Keratinocyte (primary cell): ENCODE results near the gene GAP43. TPM values are rescaled to one million over a fixed set of nuclear protein-coding genes. Genes with fewer than 3 reads are reported as not detected.

ENCODE experiments used
- DNase-seq: peaks from one replicate; pipeline ENCODE4 v3.0.0-alpha.2; 2011; ENCODE audit warnings: low read depth, missing footprints, low spot score
- FAIRE-seq: peaks from 2 replicates; lab custom pipeline; 2011; peaks lifted over from hg19 to GRCh38; lab: Jason Lieb, UNC
- H2AFZ ChIP-seq: 2 replicates; pipeline ENCODE4 v1.6.0; 2012; ENCODE audit warnings: low read length, control low read depth, inconsistent platforms; ENCODE audit not compliant: control insufficient read depth
- H3K27ac ChIP-seq: 2 replicates; pipeline ENCODE4 v1.5.1; 2011; ENCODE audit warnings: low read length; ENCODE audit not compliant: control insufficient read depth, insufficient read depth
- H3K27me3 ChIP-seq: 3 replicates; pipeline ENCODE4 v1.6.0; 2011; ENCODE audit warnings: low read length; ENCODE audit not compliant: control insufficient read depth, insufficient read depth; ENCODE audit errors: extremely low read depth
- H3K36me3 ChIP-seq, 2 experiments: 2 replicates in 1 of 2; 3 replicates in 1 of 2; pipeline ENCODE4 v1.5.1; 2011; ENCODE audit warnings: low read length in 2 of 2, mild to moderate bottlenecking in 1 of 2; ENCODE audit not compliant: control insufficient read depth in 2 of 2, insufficient read depth in 2 of 2; ENCODE audit errors: extremely low read depth in 1 of 2
- H3K4me1 ChIP-seq: 3 replicates; pipeline ENCODE4 v1.5.1; 2011; ENCODE audit warnings: low read length; ENCODE audit not compliant: control insufficient read depth, insufficient read depth; ENCODE audit errors: extremely low read depth
- H3K4me2 ChIP-seq: 3 replicates; pipeline ENCODE4 v1.6.0; 2011; ENCODE audit warnings: low read depth, low read length; ENCODE audit not compliant: control insufficient read depth, insufficient read depth; ENCODE audit errors: extremely low read depth
- H3K4me3 ChIP-seq, 3 experiments: fragments of 200-600 bp in 1 of 3; sonication (generic) in 1 of 3; 2 replicates in 2 of 3; 3 replicates in 1 of 3; pipeline ENCODE4 v1.5.1; 2011 to 2016; ENCODE audit warnings: low read length in 3 of 3, mild to moderate bottlenecking in 3 of 3, control low read depth in 2 of 3, inconsistent platforms in 1 of 3, low read depth in 1 of 3, mixed read lengths in 1 of 3, mixed run types in 1 of 3, moderate library complexity in 1 of 3; ENCODE audit not compliant: control insufficient read depth in 2 of 3, insufficient read depth in 2 of 3; ENCODE audit errors: extremely low read depth in 1 of 3
- H3K79me2 ChIP-seq: 2 replicates; pipeline ENCODE4 v1.6.0; 2012; ENCODE audit warnings: low read length; ENCODE audit not compliant: control insufficient read depth, insufficient read depth
- H3K9ac ChIP-seq: 3 replicates; pipeline ENCODE4 v1.6.0; 2011; ENCODE audit warnings: low read length; ENCODE audit not compliant: control insufficient read depth, insufficient read depth; ENCODE audit errors: extremely low read depth
- H3K9me1 ChIP-seq: 3 replicates; pipeline ENCODE4 v1.6.0; 2011; ENCODE audit warnings: low read length; ENCODE audit not compliant: control insufficient read depth, insufficient read depth; ENCODE audit errors: extremely low read depth
- H3K9me3 ChIP-seq: 2 replicates; pipeline ENCODE4 v1.5.1; 2012; ENCODE audit warnings: low read depth, low read length; ENCODE audit not compliant: control insufficient read depth
- H4K20me1 ChIP-seq: 3 replicates; pipeline ENCODE4 v1.6.0; 2011; ENCODE audit warnings: low read length; ENCODE audit not compliant: control insufficient read depth, insufficient read depth; ENCODE audit errors: extremely low read depth
- CTCF ChIP-seq, 3 experiments: IDR thresholded peaks in 1 of 3; conservative IDR thresholded peaks in 1 of 3; optimal IDR thresholded peaks in 1 of 3; 2 replicates in 2 of 3; 3 replicates in 1 of 3; pipeline versions ENCODE3 to v1.5.1; 2011; ENCODE audit warnings: low read length in 3 of 3, mild to moderate bottlenecking in 3 of 3, moderate library complexity in 2 of 3, control low read depth in 1 of 3, inconsistent platforms in 1 of 3; ENCODE audit not compliant: insufficient read depth in 2 of 3; ENCODE audit errors: extremely low read depth in 1 of 3
- EZH2 ChIP-seq: IDR thresholded peaks from one replicate; pipeline ENCODE4 v1.6.1; 2012; ENCODE audit warnings: inconsistent platforms, mild to moderate bottlenecking, low read length, moderate library complexity
- dilution Hi-C: fragments of 300-500 bp; cut with MboI; formaldehyde crosslinking; loops from one replicate; pipeline ENCODE4 v1.7.0; 2020; ENCODE audit warnings: low sequenced_read_pairs; ENCODE audit not compliant: extremely low pct_ligation_motif_present
- polyA plus RNA-seq, 5 experiments: library from polyadenylated mRNA; depleted of rRNA in 3 of 5; stranded (reverse) in 3 of 5; stranded (forward) in 1 of 5; unstranded in 1 of 5; fragments of >200 nt; gene quantifications; 1 replicate in 1 of 5; 2 replicates in 3 of 5; 3 replicates in 1 of 5; pipeline versions ENCODE4 v1.2.1 to v1.2.3, GENCODE V29; 2011 to 2012; ENCODE audit warnings: missing spikeins in 2 of 5, low read depth in 1 of 5, low replicate concordance in 1 of 5

GAP43 gene
- polyA plus RNA-seq, 1 donor (not counting 4 experiments of a cell fraction or from before 2014, with no cell fraction given) = not detected

GRCh38 chr3:115628075-115628412, 4.7 kb downstream of the GAP43 start:
- no peak for DNase-seq
- H3K9me1 ChIP-seq = no peaks in the 10 kb centered on the region
- no peaks in the 10 kb centered on the region for H4K20me1 ChIP-seq
- H3K4me1 ChIP-seq = peaks cover 3% of the 10 kb centered on the region
- no peak overlapping the region for H3K27ac ChIP-seq
- H3K9ac ChIP-seq = no peak overlapping the region
- dilution Hi-C loops = no loop called here
- no peaks in the 10 kb centered on the region for H3K36me3 ChIP-seq
- no peaks in the 10 kb centered on the region for H3K9me3 ChIP-seq
- no peak overlapping the region for H2AFZ ChIP-seq
- H3K79me2 ChIP-seq = no peaks in the 10 kb centered on the region
- peaks cover 38% of the 10 kb centered on the region for H3K27me3 ChIP-seq
- TF ChIP-seq EZH2 = no peak
- no peak for TF ChIP-seq CTCF (optimal IDR thresholded peaks at IDR 0.05 in 1 of 3, IDR thresholded peaks at IDR 0.05 in 1 of 3, conservative IDR thresholded peaks at IDR 0.05 in 1 of 3; ENCODE audit: extremely low read depth in 1 of 3, insufficient read depth in 2 of 3, low read length in 3 of 3)
- H3K4me3 ChIP-seq = no peak overlapping the region
- H3K4me2 ChIP-seq = no peak overlapping the region
- no peak for FAIRE-seq

GRCh38 chr3:115630850-115631249, 7.5 kb downstream of the GAP43 start:
- H3K9me1 ChIP-seq = no peaks in the 10 kb centered on the region
- TF ChIP-seq EZH2 (no peak), CTCF (optimal IDR thresholded peaks at IDR 0.05 in 1 of 3, IDR thresholded peaks at IDR 0.05 in 1 of 3, conservative IDR thresholded peaks at IDR 0.05 in 1 of 3; ENCODE audit: extremely low read depth in 1 of 3, insufficient read depth in 2 of 3, low read length in 3 of 3) (no peak)
- H3K27me3 ChIP-seq = peaks cover 12% of the 10 kb centered on the region
- H3K36me3 ChIP-seq = no peaks in the 10 kb centered on the region
- no peaks in the 10 kb centered on the region for H3K79me2 ChIP-seq
- dilution Hi-C loops = no loop called here
- H4K20me1 ChIP-seq = no peaks in the 10 kb centered on the region
- no peaks in the 10 kb centered on the region for H3K4me1 ChIP-seq
- H3K4me2 ChIP-seq = no peak overlapping the region
- DNase-seq (no peak), FAIRE-seq (no peak)
- no peak overlapping the region for H3K9ac ChIP-seq
- H3K9me3 ChIP-seq = no peaks in the 10 kb centered on the region
- no peak overlapping the region for H3K27ac ChIP-seq
- no peak overlapping the region for H3K4me3 ChIP-seq
- no peak overlapping the region for H2AFZ ChIP-seq
